Endothelial cell of hepatic sinusoid (primary cell): ENCODE data around the gene ACO1.

Experiments used
- in situ Hi-C: cut with HindIII; loops from 2 replicates; pipeline ENCODE4 v1.10.0; 2017; ENCODE audit warnings: low sequenced_read_pairs

The ACO1 gene

GRCh38 chr9:32413424-32413823, 29.0 kb downstream of the ACO1 start:
- in situ Hi-C loops, result no loop called here

- in situ Hi-C loops, result no loop called here
These were observed 30.4 kb downstream of the ACO1 start for GRCh38 chr9:32414856-32415255.

- in situ Hi-C loops, result no loop called here
These were observed 35.5 kb downstream of the ACO1 start for GRCh38 chr9:32419921-32420320.

GRCh38 chr9:32422237-32422806, 37.9 kb downstream of the ACO1 start:
- in situ Hi-C loops, result no loop called here

- in situ Hi-C loops, result no loop called here
These were observed 38.9 kb downstream of the ACO1 start for GRCh38 chr9:32423371-32423770.

GRCh38 chr9:32424616-32425015, 40.2 kb downstream of the ACO1 start:
- in situ Hi-C loops, result no loop called here

GRCh38 chr9:32426278-32426939, 42.0 kb downstream of the ACO1 start:
- in situ Hi-C loops, result no loop called here

- in situ Hi-C loops, result no loop called here
These were observed 42.8 kb downstream of the ACO1 start for GRCh38 chr9:32427111-32427873.

GRCh38 chr9:32430720-32431119, 46.3 kb downstream of the ACO1 start:
- in situ Hi-C loops, result no loop called here

- in situ Hi-C loops, result no loop called here
These were observed 46.8 kb downstream of the ACO1 start for GRCh38 chr9:32431196-32431595.

GRCh38 chr9:32431940-32432555, 47.6 kb downstream of the ACO1 start:
- in situ Hi-C loops, result no loop called here

- in situ Hi-C loops, result loop anchor here (5.0 kb wide), 1 partner anchor 127 kb away; no protein-coding TSS in a partner anchor
These were observed 50.4 kb downstream of the ACO1 start for GRCh38 chr9:32434892-32435291.

GRCh38 chr9:32441678-32442077, 57.2 kb downstream of the ACO1 start:
- in situ Hi-C loops, result loop anchor here (10.0 kb wide), 1 partner anchor 73 kb away; no protein-coding TSS in a partner anchor

GRCh38 chr9:32442433-32442832, 58.0 kb downstream of the ACO1 start:
- in situ Hi-C loops, result loop anchor here (10.0 kb wide), 1 partner anchor 72 kb away; no protein-coding TSS in a partner anchor

- in situ Hi-C loops, result loop anchor here (10.0 kb wide), 1 partner anchor 65 kb away; no protein-coding TSS in a partner anchor
These were observed 65.5 kb downstream of the ACO1 start for GRCh38 chr9:32449969-32450368.

- in situ Hi-C loops, result no loop called here
These were observed 69.8 kb downstream of the ACO1 start for GRCh38 chr9:32454280-32454679.

- in situ Hi-C loops, result no loop called here
These were observed 71.3 kb downstream of the ACO1 start for GRCh38 chr9:32455738-32456137.

- in situ Hi-C loops, result no loop called here
These were observed 72.1 kb downstream of the ACO1 start for GRCh38 chr9:32456564-32456963.

GRCh38 chr9:32463500-32464293, 79.3 kb downstream of the ACO1 start:
- in situ Hi-C loops, result no loop called here

GRCh38 chr9:32468740-32469139, 84.3 kb downstream of the ACO1 start:
- in situ Hi-C loops, result no loop called here

GRCh38 chr9:32472344-32472743, 87.9 kb downstream of the ACO1 start:
- in situ Hi-C loops, result no loop called here
